Astrocyte of the spinal cord (primary cell): ENCODE measurements around the gene SRSF3.
"Not testable (repeated sequence)": the region's sequence is repeated elsewhere in the genome, so short reads cannot be mapped to it uniquely, and the experiment has no call there.

Experiments used
- DNase-seq: peaks from one replicate; pipeline ENCODE4 v3.0.0; 2011; ENCODE audit warnings: low read depth, low spot score
- H3K4me3 ChIP-seq: 2 replicates; pipeline ENCODE4 v1.5.1; 2011; ENCODE audit warnings: low read depth, mild to moderate bottlenecking, low read length, moderate library complexity
- CTCF ChIP-seq: IDR thresholded peaks from 2 replicates; pipeline ENCODE4 v1.5.1; 2012; ENCODE audit warnings: low read depth, mild to moderate bottlenecking, low read length, inconsistent platforms
- in situ Hi-C: cut with HindIII; loops from 2 replicates; pipeline ENCODE4 v1.10.0; 2017; ENCODE audit warnings: low sequenced_read_pairs

The SRSF3 gene

DNA sequence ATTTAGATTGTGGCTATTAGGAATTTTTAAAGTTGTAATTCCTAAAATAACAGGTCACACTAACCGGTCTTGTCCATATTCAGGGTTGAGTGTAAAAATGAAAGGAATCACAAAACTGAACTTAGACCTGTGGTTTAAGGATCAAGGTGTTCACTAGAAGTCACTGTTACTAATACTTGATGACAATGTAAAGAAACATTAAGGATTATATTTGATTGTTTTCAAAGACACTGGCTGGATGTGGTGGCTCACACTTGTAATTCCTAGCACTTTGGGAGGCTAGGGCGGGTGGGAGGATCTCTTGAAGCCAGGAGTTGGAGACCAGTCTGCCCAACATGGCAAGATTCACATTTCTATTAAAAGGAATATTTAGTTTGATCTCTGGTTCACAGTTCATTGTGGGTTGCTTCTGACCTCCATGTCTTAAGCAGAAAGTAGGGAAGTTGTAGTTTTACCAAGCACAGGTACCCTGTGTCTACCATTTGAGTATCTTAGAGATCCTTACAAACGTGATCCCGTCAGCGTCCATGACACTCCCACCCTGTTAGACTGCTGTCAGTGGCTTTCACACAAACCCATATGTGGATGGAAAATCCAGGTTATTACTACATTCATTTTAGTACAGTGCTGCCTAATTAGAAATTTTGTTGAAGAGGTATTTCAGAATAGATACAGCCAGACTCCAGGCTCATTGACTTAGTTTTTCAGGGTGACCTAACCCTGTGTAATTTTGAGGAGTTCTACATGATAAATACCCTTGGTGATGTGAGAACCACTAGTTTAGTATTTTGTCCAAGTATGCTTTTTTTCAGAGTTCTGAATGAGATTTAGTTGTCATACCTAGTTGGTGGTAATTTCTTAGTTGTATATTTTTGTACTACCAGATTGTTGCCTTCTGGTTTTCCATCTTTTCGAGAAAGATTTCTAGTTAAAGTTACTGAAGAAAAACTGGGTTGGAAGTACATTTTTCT lies 10.2 kb downstream of the SRSF3 start:
- no peak for TF ChIP-seq CTCF
- in situ Hi-C loops = no loop called here
- no peak overlapping the region for H3K4me3 ChIP-seq
- no peak for DNase-seq

- no peak overlapping the region for H3K4me3 ChIP-seq
- DNase-seq = no peak
- TF ChIP-seq CTCF = no peak
- in situ Hi-C loops = no loop called here
These were observed 11.0 kb downstream of the SRSF3 start for GRCh38 chr6:36605143-36605542.

DNA sequence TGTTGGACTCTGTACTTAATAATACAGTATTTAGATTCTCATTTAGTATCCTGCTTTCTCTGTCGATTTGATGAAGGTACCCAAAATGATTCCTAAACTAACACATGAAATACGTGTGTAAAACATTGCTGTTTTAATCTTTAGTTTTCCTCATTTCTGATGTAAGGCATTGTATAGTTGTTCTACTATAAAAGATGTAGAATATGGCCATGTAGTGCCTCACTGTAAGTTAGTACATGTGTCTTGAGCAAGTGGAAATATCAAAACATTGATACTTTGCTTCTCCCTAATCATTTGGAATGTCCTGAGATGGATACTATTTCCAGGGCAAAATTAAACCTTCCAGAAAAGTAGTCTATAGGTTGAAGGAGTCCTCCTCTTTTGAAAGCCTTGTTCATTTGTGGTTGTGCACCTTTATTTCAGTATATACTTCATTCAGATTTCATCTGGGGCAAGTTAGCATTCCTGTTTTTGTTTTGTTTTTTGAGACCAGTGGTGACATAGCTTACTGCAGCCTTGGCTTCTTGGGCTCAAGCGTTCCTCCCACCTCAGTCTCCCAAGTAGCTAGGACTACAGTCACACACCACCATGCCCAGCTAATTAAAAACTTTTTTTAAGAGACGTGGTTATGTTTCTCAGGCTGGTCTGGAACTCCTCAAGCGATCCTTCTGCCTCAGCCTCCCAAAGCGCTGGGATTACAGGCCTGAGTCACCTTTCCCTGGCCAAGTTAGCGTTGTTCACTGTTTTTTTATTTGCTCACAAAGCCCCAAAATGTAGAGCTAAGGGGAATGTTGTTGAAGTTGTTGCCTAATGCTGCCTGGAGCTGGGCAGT lies 11.6 kb downstream of the SRSF3 start:
- in situ Hi-C loops = no loop called here
- no peak overlapping the region for H3K4me3 ChIP-seq
- no peak for DNase-seq
- TF ChIP-seq CTCF = peak; percentile 3

- DNase-seq, in situ Hi-C loops, H3K4me3 ChIP-seq: not testable (repeated sequence)
These were observed 13.1 kb downstream of the SRSF3 start for GRCh38 chr6:36607305-36607682.

DNA sequence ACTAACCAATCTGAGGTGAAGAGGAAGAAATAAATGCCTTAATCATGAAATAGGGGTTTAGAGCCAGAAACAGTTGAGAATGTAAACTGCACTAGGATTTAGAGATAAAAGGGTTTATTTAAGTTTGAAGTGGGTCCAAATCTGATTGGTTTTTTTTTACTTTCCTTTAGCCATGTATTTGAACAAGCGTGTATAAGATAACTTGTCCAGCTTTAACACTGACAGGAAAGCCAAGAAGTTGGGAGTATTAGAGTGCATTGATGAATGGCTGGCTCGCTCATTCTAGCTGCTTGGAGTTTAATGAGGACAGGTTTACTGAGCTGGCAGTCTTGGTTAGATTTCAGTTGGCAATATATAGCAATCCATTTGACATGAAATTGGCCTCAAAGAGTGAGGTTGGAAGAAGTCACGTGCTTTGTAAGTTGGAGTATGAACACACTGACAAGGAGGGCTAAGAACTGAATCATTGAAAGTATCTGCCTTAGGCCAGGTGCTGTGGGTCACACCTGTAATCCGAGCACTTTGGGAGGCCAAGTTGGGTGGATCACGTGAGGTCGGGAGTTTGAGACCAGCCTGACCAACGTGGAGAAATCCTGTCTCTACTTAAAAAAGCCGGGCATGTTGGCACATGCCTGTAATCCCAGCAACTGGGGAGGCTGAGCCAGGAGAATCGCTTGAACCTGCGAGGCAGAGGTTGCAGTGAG lies 13.7 kb downstream of the SRSF3 start:
- TF ChIP-seq CTCF = no peak
- DNase-seq = no peak
- no peak overlapping the region for H3K4me3 ChIP-seq
- in situ Hi-C loops = no loop called here

- no peak for TF ChIP-seq CTCF
- H3K4me3 ChIP-seq = no peak overlapping the region
- in situ Hi-C loops = no loop called here
- DNase-seq = no peak
These were observed 14.8 kb downstream of the SRSF3 start for GRCh38 chr6:36608788-36609563.
